Mesenchymal stem cell (in vitro differentiated cells and primary cell): ENCODE measurements around the gene CFHR1.

Experiments used
- DNase-seq: peaks from one replicate; pipeline ENCODE4 v3.0.0-alpha.2; 2013
- H2AFZ ChIP-seq: one replicate; pipeline ENCODE4 v1.6.1; 2013; ENCODE audit warnings: low read depth, mild to moderate bottlenecking, control low read depth, inconsistent platforms, low read length, moderate library complexity
- H2AK5ac ChIP-seq: 2 replicates; pipeline ENCODE4 v1.6.1; 2013; ENCODE audit warnings: low read length, moderate library complexity, mild to moderate bottlenecking, inconsistent platforms; ENCODE audit not compliant: severe bottlenecking
- H2BK120ac ChIP-seq: one replicate; pipeline ENCODE4 v1.6.1; 2013; ENCODE audit warnings: low read depth, mild to moderate bottlenecking, inconsistent platforms, low read length, moderate library complexity
- H2BK12ac ChIP-seq, 2 experiments: one replicate each; pipeline ENCODE4 v1.6.1; 2013; ENCODE audit warnings: inconsistent platforms in 2 of 2, low read length in 2 of 2, mild to moderate bottlenecking in 2 of 2, moderate library complexity in 2 of 2, control low read depth in 1 of 2
- H2BK15ac ChIP-seq: one replicate; pipeline ENCODE4 v1.6.1; 2013; ENCODE audit warnings: mild to moderate bottlenecking, low read depth, inconsistent platforms; ENCODE audit not compliant: poor library complexity, severe bottlenecking
- H2BK5ac ChIP-seq: 2 replicates; pipeline ENCODE4 v1.6.1; 2013; ENCODE audit warnings: low read depth, mild to moderate bottlenecking, low read length, control low read depth, inconsistent platforms; ENCODE audit not compliant: poor library complexity, severe bottlenecking
- H3K14ac ChIP-seq, 2 experiments: one replicate each; pipeline ENCODE4 v1.6.1; 2013; ENCODE audit warnings: inconsistent platforms in 2 of 2, low read length in 2 of 2, control low read depth in 1 of 2, mild to moderate bottlenecking in 1 of 2, moderate library complexity in 1 of 2
- H3K18ac ChIP-seq, 2 experiments: one replicate each; pipeline ENCODE4 v1.6.1; 2013; ENCODE audit warnings: inconsistent platforms in 2 of 2, low read length in 2 of 2, control low read depth in 1 of 2, low read depth in 1 of 2, mild to moderate bottlenecking in 1 of 2
- H3K23ac ChIP-seq, 2 experiments: one replicate each; pipeline ENCODE4 v1.6.1; 2013; ENCODE audit warnings: inconsistent platforms in 2 of 2, low read length in 2 of 2, mild to moderate bottlenecking in 2 of 2, moderate library complexity in 2 of 2, control low read depth in 1 of 2
- H3K27ac ChIP-seq: 2 replicates; pipeline ENCODE4 v1.5.1; 2013; ENCODE audit warnings: mild to moderate bottlenecking, moderate library complexity, low read length, control low read depth, inconsistent platforms; ENCODE audit not compliant: poor library complexity, severe bottlenecking
- H3K27me3 ChIP-seq, 2 experiments: 2 replicates each; pipeline versions ENCODE4 v1.6.1 to v1.7.0; 2013; ENCODE audit warnings: low read length in 2 of 2, mild to moderate bottlenecking in 2 of 2, moderate library complexity in 2 of 2, control low read depth in 1 of 2, inconsistent platforms in 1 of 2; ENCODE audit not compliant: control insufficient read depth in 1 of 2, insufficient read depth in 1 of 2
- H3K36me3 ChIP-seq, 2 experiments: 2 replicates each; pipeline versions ENCODE4 v1.6.1 to v1.7.0; 2013; ENCODE audit warnings: low read length in 2 of 2, control low read depth in 1 of 2, inconsistent platforms in 1 of 2, low read depth in 1 of 2, mild to moderate bottlenecking in 1 of 2; ENCODE audit not compliant: insufficient read depth in 2 of 2, control insufficient read depth in 1 of 2
- H3K4ac ChIP-seq, 2 experiments: one replicate each; pipeline ENCODE4 v1.6.1; 2013; ENCODE audit warnings: inconsistent platforms in 2 of 2, low read length in 2 of 2, mild to moderate bottlenecking in 2 of 2, moderate library complexity in 2 of 2, control low read depth in 1 of 2, low read depth in 1 of 2
- H3K4me1 ChIP-seq: 2 replicates; pipeline ENCODE4 v1.6.1; 2013; ENCODE audit warnings: low read depth, low read length, control low read depth; ENCODE audit not compliant: control insufficient read depth, insufficient read depth
- H3K4me2 ChIP-seq: 2 replicates; pipeline ENCODE4 v1.6.1; 2013; ENCODE audit warnings: low read length, mild to moderate bottlenecking, inconsistent platforms; ENCODE audit not compliant: poor library complexity, severe bottlenecking
- H3K4me3 ChIP-seq, 2 experiments: 2 replicates each; pipeline versions ENCODE4 v1.5.1 to v1.7.0; 2013; ENCODE audit warnings: low read length in 2 of 2, mild to moderate bottlenecking in 2 of 2, control low read depth in 1 of 2, low read depth in 1 of 2; ENCODE audit not compliant: insufficient read depth in 1 of 2
- H3K79me1 ChIP-seq: replicated peaks from 2 replicates; pipeline ENCODE4 v1.6.1; 2013; ENCODE audit warnings: mild to moderate bottlenecking, control low read depth, low read length, inconsistent platforms; ENCODE audit not compliant: poor library complexity, severe bottlenecking
- H3K9ac ChIP-seq: 2 replicates; pipeline ENCODE4 v1.7.0; 2013; ENCODE audit warnings: mild to moderate bottlenecking, low read length, moderate library complexity
- H3K9me3 ChIP-seq: 2 replicates; pipeline ENCODE4 v1.7.0; 2013; ENCODE audit warnings: mild to moderate bottlenecking, low read length; ENCODE audit not compliant: control insufficient read depth
- H4K8ac ChIP-seq: one replicate; pipeline ENCODE4 v1.6.1; 2013; ENCODE audit warnings: inconsistent platforms, mild to moderate bottlenecking, low read length, moderate library complexity
- H4K91ac ChIP-seq: one replicate; pipeline ENCODE4 v1.6.1; 2013; ENCODE audit warnings: mild to moderate bottlenecking, low read length, inconsistent platforms
- WGBS: methylation state at CpG from one replicate; pipeline ENCODE4 v1.1.7; 2013; ENCODE audit warnings: mixed read lengths; 5-methylcytosine and 5-hydroxymethylcytosine counted together

The CFHR1 gene

DNA sequence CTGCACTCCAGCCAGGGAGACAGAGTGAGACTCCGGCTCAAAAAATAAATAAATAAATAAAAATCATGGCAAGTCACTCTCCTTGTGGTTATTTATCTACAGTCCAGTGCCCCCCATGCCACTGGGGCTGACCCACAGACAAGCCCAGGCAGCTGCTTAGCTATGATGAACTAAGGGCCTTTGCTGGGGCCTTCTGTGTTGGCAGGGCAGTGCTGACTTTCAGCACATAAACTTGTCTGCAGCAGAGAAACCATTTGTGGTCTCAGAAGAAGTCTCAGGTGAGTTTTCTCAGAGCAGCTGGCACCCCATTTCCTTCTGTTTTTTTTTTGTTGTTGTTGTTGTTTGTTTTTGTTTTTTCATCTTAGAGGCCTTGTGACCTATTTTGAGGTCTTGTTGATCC, 47.4 kb downstream of the CFHR1 start:
- H4K91ac ChIP-seq = no peak overlapping the region
- no peak overlapping the region for H3K4me3 ChIP-seq
- H2AFZ ChIP-seq = no peak overlapping the region
- H2BK15ac ChIP-seq = no peak overlapping the region
- H3K36me3 ChIP-seq = no peaks in the 10 kb centered on the region
- no peak overlapping the region for H3K23ac ChIP-seq
- H3K4me2 ChIP-seq = no peak overlapping the region
- H2BK120ac ChIP-seq = no peak overlapping the region
- no peak overlapping the region for H2BK5ac ChIP-seq
- no peak overlapping the region for H3K18ac ChIP-seq
- H4K8ac ChIP-seq = no peak overlapping the region
- 89% methylated on average over 1 of the region's 1 CpG for WGBS
- H3K27ac ChIP-seq = no peak overlapping the region
- H3K27me3 ChIP-seq = no peaks in the 10 kb centered on the region
- H3K14ac ChIP-seq = no peak overlapping the region
- no peak for DNase-seq
- no peak overlapping the region for H3K9ac ChIP-seq
- no peak overlapping the region for H2BK12ac ChIP-seq
- no peaks in the 10 kb centered on the region for H3K79me1 ChIP-seq
- no peaks in the 10 kb centered on the region for H3K9me3 ChIP-seq
- no peak overlapping the region for H3K4ac ChIP-seq
- H2AK5ac ChIP-seq = no peak overlapping the region
- no peaks in the 10 kb centered on the region for H3K4me1 ChIP-seq

DNA sequence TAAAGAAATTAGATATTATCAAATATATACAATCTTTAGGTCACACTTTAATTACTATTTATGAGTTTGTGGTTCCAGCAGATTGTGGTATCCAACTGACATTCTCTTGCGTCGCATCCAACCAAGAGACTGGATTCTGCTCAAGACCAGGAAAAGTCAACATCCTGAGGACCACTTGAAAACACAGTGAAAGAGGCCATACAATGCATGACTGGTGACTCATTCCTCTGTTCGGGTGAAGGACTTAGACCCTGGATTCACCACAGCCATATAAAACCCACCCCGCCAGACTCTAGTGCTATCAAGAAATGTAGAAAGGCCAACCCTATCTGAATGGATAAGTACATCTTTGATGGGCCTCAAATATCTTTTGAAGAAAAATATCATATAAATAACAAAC, 53.9 kb downstream of the CFHR1 start:
- no peak for DNase-seq
- Histone ChIP-seq H3K9me3 (no peaks in the 10 kb centered on the region), H2AK5ac (no peak overlapping the region), H3K4me1 (peaks cover 3% of the 10 kb centered on the region), H3K23ac (no peak overlapping the region), H2BK12ac (no peak overlapping the region), H4K8ac (no peak overlapping the region), H3K4me3 (no peak overlapping the region), H3K4ac (no peak overlapping the region), H3K9ac (no peak overlapping the region), H3K14ac (no peak overlapping the region), H2BK5ac (no peak overlapping the region), H4K91ac (no peak overlapping the region), H3K4me2 (no peak overlapping the region), H3K18ac (no peak overlapping the region), H2AFZ (no peak overlapping the region), H3K79me1 (no peaks in the 10 kb centered on the region), H2BK120ac (no peak overlapping the region), H3K36me3 (no peaks in the 10 kb centered on the region), H3K27ac (no peak overlapping the region), H3K27me3 (peaks cover 0 to 3% of the 10 kb centered on the region in 2 experiments), H2BK15ac (no peak overlapping the region)
- WGBS = 85% methylated on average over 3 of the region's 4 CpGs

DNA sequence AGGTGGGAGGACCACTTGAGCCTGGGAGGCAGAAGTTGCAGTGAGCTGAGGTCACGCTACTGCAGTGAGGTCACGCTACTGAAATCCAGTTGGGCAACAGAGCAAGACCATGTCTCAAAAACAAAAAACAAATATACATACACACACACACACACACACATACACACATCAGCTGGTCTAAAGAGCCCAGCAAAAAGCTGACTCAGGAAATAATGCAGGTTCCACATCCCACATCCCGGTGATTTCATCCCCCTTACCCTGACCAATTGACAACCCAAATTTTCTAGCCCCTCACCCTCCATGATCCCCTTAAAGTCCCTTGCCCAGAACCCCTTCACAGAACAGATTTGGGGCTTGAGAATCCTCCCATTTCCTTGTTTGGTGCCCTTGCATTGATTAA, 56.4 kb downstream of the CFHR1 start:
- no peak overlapping the region for H2AFZ ChIP-seq
- H3K79me1 ChIP-seq = no peaks in the 10 kb centered on the region
- no peaks in the 10 kb centered on the region for H3K36me3 ChIP-seq
- H3K4me3 ChIP-seq = no peak overlapping the region
- no peak overlapping the region for H3K14ac ChIP-seq
- H3K18ac ChIP-seq = no peak overlapping the region
- no peak overlapping the region for H3K23ac ChIP-seq
- H3K27ac ChIP-seq = no peak overlapping the region
- H2BK120ac ChIP-seq = no peak overlapping the region
- H2BK12ac ChIP-seq = no peak overlapping the region
- 83% methylated on average over 3 of the region's 3 CpGs for WGBS
- H3K4me1 ChIP-seq = peaks cover 3% of the 10 kb centered on the region
- no peak overlapping the region for H2BK15ac ChIP-seq
- H3K4me2 ChIP-seq = no peak overlapping the region
- H2AK5ac ChIP-seq = no peak overlapping the region
- no peak overlapping the region for H2BK5ac ChIP-seq
- no peak overlapping the region for H3K4ac ChIP-seq
- DNase-seq = no peak
- H4K8ac ChIP-seq = no peak overlapping the region
- peaks cover 0 to 7% of the 10 kb centered on the region in 2 experiments for H3K27me3 ChIP-seq
- no peak overlapping the region for H4K91ac ChIP-seq
- H3K9ac ChIP-seq = no peak overlapping the region
- no peaks in the 10 kb centered on the region for H3K9me3 ChIP-seq

DNA sequence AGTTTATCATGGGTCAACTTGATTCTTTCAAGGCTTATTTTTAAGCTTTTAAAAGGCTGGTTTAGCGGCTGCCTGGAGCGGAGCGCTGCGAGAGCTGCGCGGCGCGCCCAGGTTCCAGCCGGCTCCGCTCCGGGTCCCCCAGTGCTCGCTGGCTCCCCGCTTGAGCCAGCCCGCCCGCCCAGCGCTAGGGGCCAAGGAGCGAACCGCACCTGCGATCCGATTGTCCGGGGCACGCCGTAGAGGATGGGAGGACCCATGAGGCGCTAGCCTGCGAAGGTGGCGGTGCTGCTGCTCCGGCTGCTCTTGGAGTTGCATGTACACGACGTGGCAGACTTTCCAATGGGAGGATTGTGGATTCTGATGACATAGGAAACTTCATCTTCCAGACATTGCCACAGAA, 58.4 kb downstream of the CFHR1 start:
- Histone ChIP-seq H2AK5ac (no peak overlapping the region), H3K23ac (no peak overlapping the region), H3K36me3 (no peaks in the 10 kb centered on the region), H3K4me2 (peak overlapping the region; percentile 89), H3K4me1 (peaks cover 3% of the 10 kb centered on the region), H3K4ac (no peak overlapping the region), H2BK120ac (no peak overlapping the region), H3K14ac (peak overlapping the region in 1 of 2 experiments; percentile 53), H3K4me3 (peak overlapping the region; percentile 60 to 73), H2BK15ac (no peak overlapping the region), H3K18ac (no peak overlapping the region), H2AFZ (no peak overlapping the region), H2BK5ac (no peak overlapping the region), H4K8ac (no peak overlapping the region), H3K9ac (peak overlapping the region; percentile 27), H2BK12ac (no peak overlapping the region), H4K91ac (no peak overlapping the region), H3K79me1 (no peaks in the 10 kb centered on the region), H3K27me3 (peaks cover 0 to 7% of the 10 kb centered on the region in 2 experiments), H3K9me3 (no peaks in the 10 kb centered on the region), H3K27ac (no peak overlapping the region)
- DNase-seq = peak; percentile 1
- WGBS = 3% methylated on average over 29 of the region's 29 CpGs
